IMR-90 (cell line): ENCODE data around the gene TCF3. TPM values are rescaled to one million over a fixed set of nuclear protein-coding genes. Genes with fewer than 3 reads are reported as not detected.

Experiments
- microRNA-seq, 2 experiments: library from miRNA; stranded (forward) in 1 of 2; unstranded in 1 of 2; fragments of 10-50 nt in 1 of 2; fragments of <30 nt in 1 of 2; gene quantifications in 1 of 2; microRNA quantifications in 1 of 2; one replicate each; pipeline versions ENCODE3 to v1.1.0; 2013 to 2020; ENCODE audit not compliant: insufficient read depth in 1 of 2, insufficient read length in 1 of 2, unreplicated experiment in 1 of 2
- polyA plus RNA-seq, 3 experiments: library from polyadenylated mRNA; depleted of rRNA; stranded (reverse); fragments of >200 nt; gene quantifications; 2 replicates each; pipeline ENCODE4 v1.2.3, GENCODE V29; 2012; ENCODE audit warnings: low replicate concordance in 1 of 3
- small RNA-seq, 5 experiments: library from RNA; depleted of rRNA; stranded (forward); fragments of <200 nt; gene quantifications; one replicate each; pipeline ENCODE3, GENCODE V24; 2012
- total RNA-seq: library from RNA; depleted of rRNA; stranded (reverse); fragments of >200 nt; gene quantifications from 2 replicates; pipeline ENCODE4 v1.2.3, GENCODE V29; 2012; rRNA removed

The TCF3 gene
- total and polyA plus RNA-seq, 2 of the 4 experiments (the other 2 are of a cell fraction): 29.9 to 127 TPM

Small RNA genes lying within 50 kb of the gene (microRNA-seq; reads per million reads assigned to microRNA genes)
- gene AC005943.2 (ENCODE audit: insufficient read depth, insufficient read length): not detected
- not detected for gene RN7SL477P (ENCODE audit: insufficient read depth, insufficient read length)
- gene RNU6-1223P (ENCODE audit: insufficient read depth, insufficient read length): not detected

Small RNA genes lying within 50 kb of the gene (small RNA-seq; reads per million reads assigned to genes)
- 0 reads per million in 5 experiments for gene AC005943.2
- 0 reads per million in 5 experiments for gene RN7SL477P
- gene RNU6-1223P: 0 reads per million in 5 experiments

Other genes with a start within 250 kb of the TCF3 start
- gene DAZAP1, start 245.0 kb downstream of the TCF3 start, total RNA-seq: 22.0 and 35.3 TPM in 2 replicates
- gene DAZAP1, start 245.0 kb downstream of the TCF3 start, polyA plus RNA-seq (2012; rRNA removed): 62.8 and 63.6 TPM in 2 replicates
- gene RPS15, start 214.2 kb downstream of the TCF3 start, total RNA-seq: 834 and 1,179 TPM in 2 replicates
- 1,855 and 2,269 TPM in 2 replicates for gene RPS15, start 214.2 kb downstream of the TCF3 start, polyA plus RNA-seq (2012; rRNA removed)
- 0.28 and 0.36 TPM in 2 replicates for gene APC2, start 202.5 kb downstream of the TCF3 start, total RNA-seq
- gene APC2, start 202.5 kb downstream of the TCF3 start, polyA plus RNA-seq (2012; rRNA removed): 0.41 and 0.42 TPM in 2 replicates
- gene C19orf25, start 173.4 kb downstream of the TCF3 start, total RNA-seq: 10.4 and 10.6 TPM in 2 replicates
- gene C19orf25, start 173.4 kb downstream of the TCF3 start, polyA plus RNA-seq (2012; rRNA removed): 34.9 and 40.8 TPM in 2 replicates
- 0.56 and 0.72 TPM in 2 replicates for gene PCSK4, start 162.3 kb downstream of the TCF3 start, total RNA-seq
- gene PCSK4, start 162.3 kb downstream of the TCF3 start, polyA plus RNA-seq (2012; rRNA removed): 1.7 and 2.9 TPM in 2 replicates
- gene REEP6, start 161.4 kb downstream of the TCF3 start, total RNA-seq: 1.3 and 1.7 TPM in 2 replicates
- gene REEP6, start 161.4 kb downstream of the TCF3 start, polyA plus RNA-seq (2012; rRNA removed): 2.2 and 3.2 TPM in 2 replicates
- 0.83 and 0.90 TPM in 2 replicates for gene ADAMTSL5, start 139.6 kb downstream of the TCF3 start, total RNA-seq
- gene ADAMTSL5, start 139.6 kb downstream of the TCF3 start, polyA plus RNA-seq (2012; rRNA removed): 10.8 and 13.4 TPM in 2 replicates
- gene PLK5, start 128.5 kb downstream of the TCF3 start, total RNA-seq: not detected in 2 replicates
- gene PLK5, start 128.5 kb downstream of the TCF3 start, polyA plus RNA-seq (2012; rRNA removed): 0.04 TPM in 1 of 2 replicates, not detected in the other
- 9.1 and 11.9 TPM in 2 replicates for gene MEX3D, start 84.3 kb downstream of the TCF3 start, total RNA-seq
- gene MEX3D, start 84.3 kb downstream of the TCF3 start, polyA plus RNA-seq (2012; rRNA removed): 9.6 and 18.2 TPM in 2 replicates
- gene MBD3, start 59.8 kb downstream of the TCF3 start, total RNA-seq: 42.5 and 47.5 TPM in 2 replicates
- gene MBD3, start 59.8 kb downstream of the TCF3 start, polyA plus RNA-seq (2012; rRNA removed): 66.3 and 79.9 TPM in 2 replicates
- 22.8 and 29.2 TPM in 2 replicates for gene UQCR11, start 47.2 kb downstream of the TCF3 start, total RNA-seq
- 177 and 248 TPM in 2 replicates for gene UQCR11, start 47.2 kb downstream of the TCF3 start, polyA plus RNA-seq (2012; rRNA removed)
- not detected in 2 replicates for gene ONECUT3, start 100.9 kb upstream of the TCF3 start, total RNA-seq
- gene ONECUT3, start 100.9 kb upstream of the TCF3 start, polyA plus RNA-seq (2012; rRNA removed): not detected in 2 replicates
- 1.4 and 1.6 TPM in 2 replicates for gene ATP8B3, start 159.7 kb upstream of the TCF3 start, total RNA-seq
- 8.1 and 9.0 TPM in 2 replicates for gene ATP8B3, start 159.7 kb upstream of the TCF3 start, polyA plus RNA-seq (2012; rRNA removed)
- gene REXO1, start 195.9 kb upstream of the TCF3 start, total RNA-seq: 1.4 and 2.5 TPM in 2 replicates
- 39.2 and 63.7 TPM in 2 replicates for gene REXO1, start 195.9 kb upstream of the TCF3 start, polyA plus RNA-seq (2012; rRNA removed)
- gene KLF16, start 211.0 kb upstream of the TCF3 start, total RNA-seq: 0.90 and 1.7 TPM in 2 replicates
- 13.1 and 31.4 TPM in 2 replicates for gene KLF16, start 211.0 kb upstream of the TCF3 start, polyA plus RNA-seq (2012; rRNA removed)
- gene ABHD17A, start 232.9 kb upstream of the TCF3 start, total RNA-seq: 31.9 and 37.8 TPM in 2 replicates
- 76.2 and 111 TPM in 2 replicates for gene ABHD17A, start 232.9 kb upstream of the TCF3 start, polyA plus RNA-seq (2012; rRNA removed)